HepG2 (cell line): ENCODE results near the gene SLC16A13. TPM values are rescaled to one million over a fixed set of nuclear protein-coding genes. Genes with fewer than 3 reads are reported as not detected.

Experiments
- ASH2L ChIP-seq: fragments of 300-600, 200-600 bp; sonication (generic); IDR thresholded peaks from 2 replicates; pipeline ENCODE4 v1.7.0; 2017; ENCODE audit warnings: low read depth, mild to moderate bottlenecking, moderate library complexity, mixed read lengths, low read length; ENCODE audit not compliant: insufficient read length
- BRCA1 ChIP-seq: sonication (generic); formaldehyde crosslinking; IDR thresholded peaks from 2 replicates; pipeline ENCODE4 v1.4.0; 2020; ENCODE audit warnings: missing genetic modification reagents
- EP300 ChIP-seq, 3 experiments: sonication (generic) in 1 of 3; formaldehyde crosslinking in 1 of 3; IDR thresholded peaks; 2 replicates each; pipeline versions ENCODE4 v1.5.1 to v1.6.1; 2011 to 2020; ENCODE audit warnings: low read depth in 2 of 3, low read length in 2 of 3, borderline replicate concordance in 1 of 3, improper control_type of control experiment in 1 of 3, mild to moderate bottlenecking in 1 of 3, missing genetic modification reagents in 1 of 3, moderate library complexity in 1 of 3
- ETV6 ChIP-seq: sonication (generic); formaldehyde crosslinking; conservative IDR thresholded peaks from 2 replicates; pipeline ENCODE4 v1.4.0; 2020; ENCODE audit warnings: missing genetic modification reagents
- GATAD2A ChIP-seq: IDR thresholded peaks from 2 replicates; pipeline ENCODE4 v1.6.1; 2016
- NAIF1 ChIP-seq: sonication (generic); formaldehyde crosslinking; IDR thresholded peaks from 2 replicates; pipeline ENCODE4 v1.5.0; 2020; ENCODE audit warnings: mild to moderate bottlenecking, missing genetic modification reagents, borderline replicate concordance
- NFIC ChIP-seq: IDR thresholded peaks from 2 replicates; pipeline ENCODE4 v1.6.1; 2012; ENCODE audit warnings: mild to moderate bottlenecking, low read length, inconsistent platforms
- NFKB2 ChIP-seq: sonication (generic); formaldehyde crosslinking; IDR thresholded peaks from 2 replicates; pipeline ENCODE4 v1.4.0; 2020; ENCODE audit warnings: missing genetic modification reagents, borderline replicate concordance
- NFKBIZ ChIP-seq: IDR thresholded peaks from 2 replicates; pipeline ENCODE4 v1.6.1; 2018; ENCODE audit warnings: missing genetic modification reagents, missing compliant biosample characterization
- POLR2AphosphoS5 ChIP-seq: IDR thresholded peaks from 2 replicates; pipeline ENCODE4 v1.6.1; 2012; ENCODE audit warnings: low read depth, low read length
- SALL2 ChIP-seq: sonication (generic); formaldehyde crosslinking; IDR thresholded peaks from 2 replicates; pipeline ENCODE4 v1.8.1; 2023; ENCODE audit warnings: mild to moderate bottlenecking, missing genetic modification reagents, inconsistent platforms
- SP5 ChIP-seq: IDR thresholded peaks from 2 replicates; pipeline ENCODE4 v1.6.1; 2016; ENCODE audit warnings: low read depth, borderline replicate concordance
- THAP11 ChIP-seq: IDR thresholded peaks from 2 replicates; pipeline ENCODE4 v1.6.1; 2016; ENCODE audit warnings: missing biosample characterization, missing genetic modification reagents
- ZBTB38 ChIP-seq: sonication (generic); formaldehyde crosslinking; IDR thresholded peaks from 2 replicates; pipeline ENCODE4 v1.5.1; 2020; ENCODE audit warnings: mild to moderate bottlenecking, missing genetic modification reagents
- ZNF17 ChIP-seq: sonication (generic); formaldehyde crosslinking; IDR thresholded peaks from 2 replicates; pipeline ENCODE4 v1.5.0; 2020; ENCODE audit warnings: mild to moderate bottlenecking, missing genetic modification reagents
- ZNF292 ChIP-seq: sonication (generic); formaldehyde crosslinking; IDR thresholded peaks from 2 replicates; pipeline ENCODE4 v1.8.1; 2022; ENCODE audit warnings: mild to moderate bottlenecking, low read depth, missing genetic modification reagents, borderline replicate concordance
- ZNF572 ChIP-seq: sonication (generic); formaldehyde crosslinking; IDR thresholded peaks from 2 replicates; pipeline ENCODE4 v1.5.1; 2020; ENCODE audit warnings: mild to moderate bottlenecking, missing genetic modification reagents
- ZNF598 ChIP-seq: sonication (generic); formaldehyde crosslinking; IDR thresholded peaks from 2 replicates; pipeline ENCODE4 v1.5.1; 2020; ENCODE audit warnings: mild to moderate bottlenecking, missing genetic modification reagents, borderline replicate concordance
- ZNF605 ChIP-seq: sonication (generic); formaldehyde crosslinking; IDR thresholded peaks from 2 replicates; pipeline ENCODE4 v1.8.0; 2022; ENCODE audit warnings: mild to moderate bottlenecking, missing genetic modification reagents
- ZSCAN25 ChIP-seq: sonication (generic); formaldehyde crosslinking; IDR thresholded peaks from 2 replicates; pipeline ENCODE4 v1.8.0; 2022; ENCODE audit warnings: mild to moderate bottlenecking, missing genetic modification reagents
- polyA plus RNA-seq, 8 experiments: library from polyadenylated mRNA; depleted of rRNA in 3 of 8; stranded (reverse) in 7 of 8; unstranded in 1 of 8; fragments of >200 nt; fragmentation: Illumina TruSeq in 4 of 8; extraction: Trizol in 4 of 8; gene quantifications; 2 replicates each; pipeline versions ENCODE4 v1.2.1 to v1.2.3, GENCODE V29; 2011 to 2016; ENCODE audit warnings: low read depth in 4 of 8, missing spikeins in 1 of 8, mixed read lengths in 1 of 8; ENCODE audit not compliant: insufficient read depth in 1 of 8
- total RNA-seq, 5 experiments: library from RNA; depleted of rRNA; stranded (reverse); fragments of >200 nt; fragmentation: Illumina TruSeq; extraction: Trizol; gene quantifications; 2 replicates each; pipeline ENCODE4 v1.2.3, GENCODE V29; 2016; ENCODE audit warnings: low read depth in 1 of 5
- TF ChIP-seq, protein P1 (sequence below): sonication (generic); formaldehyde crosslinking; IDR thresholded peaks from 2 replicates; pipeline ENCODE4 v1.5.1; 2020; ENCODE audit warnings: mild to moderate bottlenecking, missing genetic modification reagents, moderate library complexity
- TF ChIP-seq, protein P2 (sequence below): IDR thresholded peaks from 2 replicates; pipeline ENCODE4 v1.6.1; 2016; ENCODE audit warnings: missing biosample characterization, missing genetic modification reagents, low read depth
- TF ChIP-seq, protein P3 (sequence below): sonication (generic); formaldehyde crosslinking; IDR thresholded peaks from 2 replicates; pipeline ENCODE4 v1.4.0; 2020; ENCODE audit warnings: missing genetic modification reagents
- TF ChIP-seq, protein P4 (sequence below): sonication (generic); formaldehyde crosslinking; IDR thresholded peaks from 2 replicates; pipeline ENCODE4 v1.9.0; 2022; ENCODE audit warnings: low read depth, missing genetic modification reagents

The SLC16A13 gene
- total and polyA plus RNA-seq, 2 of the 13 experiments (the other 11 are each of a cell fraction or from before 2014, with no cell fraction given) = 2.2 to 3.0 TPM

DNA sequence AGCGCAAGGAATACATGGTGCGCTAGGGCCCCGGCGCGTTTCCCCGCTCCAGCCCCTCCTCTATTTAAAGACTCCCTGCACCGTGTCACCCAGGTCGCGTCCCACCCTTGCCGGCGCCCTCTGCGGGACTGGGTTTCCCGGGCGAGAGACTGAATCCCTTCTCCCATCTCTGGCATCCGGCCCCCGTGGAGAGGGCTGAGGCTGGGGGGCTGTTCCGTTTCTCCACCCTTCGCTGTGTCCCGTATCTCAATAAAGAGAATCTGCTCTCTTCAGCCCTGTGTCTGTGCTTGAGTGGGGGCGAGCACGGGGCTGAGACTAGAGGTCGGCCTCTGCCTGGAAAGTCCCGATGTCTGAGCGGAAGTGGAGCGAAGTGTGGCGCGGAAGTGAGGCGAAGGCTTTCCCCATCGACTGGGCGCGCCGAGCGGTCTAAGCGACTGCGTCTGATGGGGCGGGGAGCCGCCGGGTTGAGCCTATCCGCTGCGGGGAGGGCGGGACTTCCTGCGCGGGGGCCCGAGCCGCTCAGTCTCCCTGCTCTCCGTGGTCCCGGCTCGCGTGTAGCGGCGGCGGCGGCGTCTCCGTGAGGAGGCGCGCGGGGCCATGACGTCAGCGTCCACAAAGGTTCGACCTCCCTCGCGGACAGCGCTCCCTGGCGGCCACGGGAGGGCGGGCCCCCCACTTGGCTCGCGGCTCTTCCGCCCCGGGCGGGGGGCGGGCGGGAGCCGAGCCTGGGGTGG lies 21.4 kb upstream of the SLC16A13 start (continued):
- peak; percentile 15; the same call in 1 of the 2 replicates for TF ChIP-seq NFKBIZ (CRISPR knock-in tag)
- no peak; the same call in none of the 2 replicates for TF ChIP-seq ZBTB38
- peak; percentile 88 for TF ChIP-seq THAP11
- TF ChIP-seq NAIF1 (CRISPR knock-in tag) = 0 out of 2 replicates have a peak, but pooled peaks have one; percentile 56
- peak; percentile 77 for TF ChIP-seq GATAD2A (CRISPR knock-in tag)
- TF ChIP-seq SP5 = peak; percentile 26; the same call in 1 of the 2 replicates
- peak; percentile 74 for TF ChIP-seq ZNF605 (CRISPR knock-in tag)
- peak; percentile 15; the same call in 1 of the 2 replicates for TF ChIP-seq NFKB2 (CRISPR knock-in tag)
- TF ChIP-seq ETV6 = no peak
- no peak for TF ChIP-seq ZNF17 (CRISPR knock-in tag)
- TF ChIP-seq ZNF572 = no peak
- TF ChIP-seq POLR2AphosphoS5 = peak; percentile 86
- TF ChIP-seq, protein P1, sequence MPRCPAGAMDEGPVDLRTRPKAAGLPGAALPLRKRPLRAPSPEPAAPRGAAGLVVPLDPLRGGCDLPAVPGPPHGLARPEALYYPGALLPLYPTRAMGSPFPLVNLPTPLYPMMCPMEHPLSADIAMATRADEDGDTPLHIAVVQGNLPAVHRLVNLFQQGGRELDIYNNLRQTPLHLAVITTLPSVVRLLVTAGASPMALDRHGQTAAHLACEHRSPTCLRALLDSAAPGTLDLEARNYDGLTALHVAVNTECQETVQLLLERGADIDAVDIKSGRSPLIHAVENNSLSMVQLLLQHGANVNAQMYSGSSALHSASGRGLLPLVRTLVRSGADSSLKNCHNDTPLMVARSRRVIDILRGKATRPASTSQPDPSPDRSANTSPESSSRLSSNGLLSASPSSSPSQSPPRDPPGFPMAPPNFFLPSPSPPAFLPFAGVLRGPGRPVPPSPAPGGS = 0 out of 2 replicates have a peak, but pooled peaks have one; percentile 37
- TF ChIP-seq, protein P2, sequence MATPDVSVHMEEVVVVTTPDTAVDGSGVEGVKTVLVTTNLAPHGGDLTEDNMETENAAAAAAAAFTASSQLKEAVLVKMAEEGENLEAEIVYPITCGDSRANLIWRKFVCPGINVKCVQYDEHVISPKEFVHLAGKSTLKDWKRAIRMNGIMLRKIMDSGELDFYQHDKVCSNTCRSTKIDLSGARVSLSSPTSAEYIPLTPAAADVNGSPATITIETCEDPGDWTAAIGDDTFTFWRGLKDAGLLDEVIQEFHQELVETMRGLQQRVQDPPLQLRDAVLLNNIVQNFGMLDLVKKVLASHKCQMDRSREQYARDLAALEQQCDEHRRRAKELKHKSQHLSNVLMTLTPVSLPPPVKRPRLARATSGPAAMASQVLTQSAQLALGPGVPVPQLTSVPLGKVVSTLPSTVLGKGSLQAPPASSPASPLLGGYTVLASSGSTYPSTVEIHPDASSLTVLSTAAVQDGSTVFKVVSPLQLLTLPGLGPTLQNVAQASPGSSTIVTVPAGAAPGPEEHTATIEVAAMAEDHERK = 0 out of 2 replicates have a peak, but pooled peaks have one; percentile 53
- TF ChIP-seq ZNF292 (CRISPR knock-in tag) = no peak
- TF ChIP-seq ASH2L = peak; percentile 75
- 0 out of 4 replicates have a peak, but pooled peaks of 1 of the 2 experiments have one; percentile 9 for TF ChIP-seq EP300 (IDR thresholded peaks at IDR 0.05; ENCODE audit: low read depth in 2 of 2, low read length in 2 of 2)
- no peak for TF ChIP-seq EP300 (CRISPR knock-in tag; IDR thresholded peaks at IDR 0.05; ENCODE audit: borderline replicate concordance)
- TF ChIP-seq, protein P3, sequence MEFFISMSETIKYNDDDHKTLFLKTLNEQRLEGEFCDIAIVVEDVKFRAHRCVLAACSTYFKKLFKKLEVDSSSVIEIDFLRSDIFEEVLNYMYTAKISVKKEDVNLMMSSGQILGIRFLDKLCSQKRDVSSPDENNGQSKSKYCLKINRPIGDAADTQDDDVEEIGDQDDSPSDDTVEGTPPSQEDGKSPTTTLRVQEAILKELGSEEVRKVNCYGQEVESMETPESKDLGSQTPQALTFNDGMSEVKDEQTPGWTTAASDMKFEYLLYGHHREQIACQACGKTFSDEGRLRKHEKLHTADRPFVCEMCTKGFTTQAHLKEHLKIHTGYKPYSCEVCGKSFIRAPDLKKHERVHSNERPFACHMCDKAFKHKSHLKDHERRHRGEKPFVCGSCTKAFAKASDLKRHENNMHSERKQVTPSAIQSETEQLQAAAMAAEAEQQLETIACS = no peak
- no peak for TF ChIP-seq SALL2 (CRISPR knock-in tag)
- TF ChIP-seq ZSCAN25 (CRISPR knock-in tag) = peak; percentile 66; the same call in 1 of the 2 replicates
- no peak for TF ChIP-seq NFIC
- TF ChIP-seq, protein P4, sequence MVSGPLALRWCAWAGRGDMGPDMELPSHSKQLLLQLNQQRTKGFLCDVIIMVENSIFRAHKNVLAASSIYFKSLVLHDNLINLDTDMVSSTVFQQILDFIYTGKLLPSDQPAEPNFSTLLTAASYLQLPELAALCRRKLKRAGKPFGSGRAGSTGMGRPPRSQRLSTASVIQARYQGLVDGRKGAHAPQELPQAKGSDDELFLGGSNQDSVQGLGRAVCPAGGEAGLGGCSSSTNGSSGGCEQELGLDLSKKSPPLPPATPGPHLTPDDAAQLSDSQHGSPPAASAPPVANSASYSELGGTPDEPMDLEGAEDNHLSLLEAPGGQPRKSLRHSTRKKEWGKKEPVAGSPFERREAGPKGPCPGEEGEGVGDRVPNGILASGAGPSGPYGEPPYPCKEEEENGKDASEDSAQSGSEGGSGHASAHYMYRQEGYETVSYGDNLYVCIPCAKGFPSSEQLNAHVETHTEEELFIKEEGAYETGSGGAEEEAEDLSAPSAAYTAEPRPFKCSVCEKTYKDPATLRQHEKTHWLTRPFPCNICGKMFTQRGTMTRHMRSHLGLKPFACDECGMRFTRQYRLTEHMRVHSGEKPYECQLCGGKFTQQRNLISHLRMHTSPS (CRISPR knock-in tag) = no peak
- TF ChIP-seq ZNF598 (CRISPR knock-in tag) = 0 out of 2 replicates have a peak, but pooled peaks have one; percentile 20
- TF ChIP-seq BRCA1 (CRISPR knock-in tag) = 0 out of 2 replicates have a peak, but pooled peaks have one; percentile 8
